Liver (tissue), 9 donors: Measurements from ENCODE around the gene TSHZ2. TPM values are rescaled to one million over a fixed set of nuclear protein-coding genes. Genes with fewer than 3 reads are reported as not detected.

ENCODE experiments used
- DNase-seq: peaks from one replicate; pipeline ENCODE4 v3.0.0-alpha.2; 2017; ENCODE audit warnings: low spot score
- H3K27ac ChIP-seq, 2 donors: one replicate each; pipeline ENCODE4 v1.7.0; 2013; ENCODE audit warnings: inconsistent platforms in 2 of 2, low read length in 2 of 2, control low read depth in 1 of 2, low read depth in 1 of 2, mild to moderate bottlenecking in 1 of 2
- H3K27me3 ChIP-seq, 4 donors: one replicate each; pipeline versions ENCODE4 v1.6.1 to v1.7.0; 2013; ENCODE audit warnings: low read length in 3 of 4, inconsistent platforms in 1 of 4, mild to moderate bottlenecking in 1 of 4, moderate library complexity in 1 of 4; ENCODE audit not compliant: control insufficient read depth in 4 of 4, insufficient read depth in 4 of 4
- H3K36me3 ChIP-seq, 4 donors: one replicate each; pipeline versions ENCODE4 v1.6.1 to v1.7.0; 2013; ENCODE audit warnings: low read length in 3 of 4, mild to moderate bottlenecking in 3 of 4, low read depth in 1 of 4, moderate library complexity in 1 of 4; ENCODE audit not compliant: control insufficient read depth in 4 of 4, insufficient read depth in 3 of 4
- H3K4me1 ChIP-seq, 4 donors: one replicate each; pipeline versions ENCODE4 v1.6.1 to v1.7.0; 2013; ENCODE audit warnings: low read length in 3 of 4, mild to moderate bottlenecking in 3 of 4, moderate library complexity in 1 of 4; ENCODE audit not compliant: control insufficient read depth in 4 of 4, insufficient read depth in 4 of 4
- H3K4me3 ChIP-seq, 3 donors: one replicate each; pipeline versions ENCODE4 v1.6.1 to v1.7.0; 2013; ENCODE audit warnings: low read length in 3 of 3, control low read depth in 1 of 3, low read depth in 1 of 3, mild to moderate bottlenecking in 1 of 3
- H3K9ac ChIP-seq, 2 donors: one replicate each; pipeline ENCODE4 v1.7.0; 2013; ENCODE audit warnings: low read length in 2 of 2, mild to moderate bottlenecking in 2 of 2, moderate library complexity in 2 of 2, control low read depth in 1 of 2, low read depth in 1 of 2
- H3K9me3 ChIP-seq, 4 donors: one replicate each; pipeline versions ENCODE4 v1.6.1 to v1.7.0; 2013; ENCODE audit warnings: low read length in 3 of 4; ENCODE audit not compliant: control insufficient read depth in 4 of 4
- EGR1 ChIP-seq, 2 donors: IDR thresholded peaks; 2 replicates each; pipeline ENCODE4 v1.6.1; 2016 to 2018; ENCODE audit warnings: antibody characterized with exemption in 2 of 2, low read depth in 2 of 2
- FOXA1 ChIP-seq: IDR thresholded peaks from 2 replicates; pipeline ENCODE4 v1.6.1; 2016; ENCODE audit warnings: antibody characterized with exemption
- GABPA ChIP-seq, 2 donors: IDR thresholded peaks in 1 of 2; conservative IDR thresholded peaks in 1 of 2; 2 replicates each; pipeline ENCODE4 v1.6.1; 2016; ENCODE audit warnings: antibody characterized with exemption in 2 of 2, mild to moderate bottlenecking in 1 of 2, moderate library complexity in 1 of 2
- HNF4A ChIP-seq, 2 donors: conservative IDR thresholded peaks; 2 replicates each; pipeline ENCODE4 v1.6.1; 2016; ENCODE audit warnings: antibody characterized with exemption in 2 of 2, mild to moderate bottlenecking in 2 of 2
- HNF4G ChIP-seq: IDR thresholded peaks from 2 replicates; pipeline ENCODE4 v1.6.1; 2016; ENCODE audit warnings: antibody characterized with exemption
- RAD21 ChIP-seq, 2 donors: IDR thresholded peaks; 2 replicates each; pipeline ENCODE4 v1.6.1; 2016; ENCODE audit warnings: antibody characterized with exemption in 2 of 2, mild to moderate bottlenecking in 2 of 2
- RXRA ChIP-seq, 2 donors: IDR thresholded peaks; 2 replicates each; pipeline ENCODE4 v1.6.1; 2017 to 2018; ENCODE audit warnings: antibody characterized with exemption in 2 of 2, mild to moderate bottlenecking in 1 of 2
- SP1 ChIP-seq: IDR thresholded peaks from 2 replicates; pipeline ENCODE4 v1.6.1; 2018; ENCODE audit warnings: antibody characterized with exemption, mild to moderate bottlenecking
- TAF1 ChIP-seq: conservative IDR thresholded peaks from 2 replicates; pipeline ENCODE4 v1.6.1; 2016; ENCODE audit warnings: antibody characterized with exemption, mild to moderate bottlenecking
- YY1 ChIP-seq: IDR thresholded peaks from 2 replicates; pipeline ENCODE4 v1.6.1; 2016; ENCODE audit warnings: antibody characterized with exemption, mild to moderate bottlenecking
- WGBS: extraction: QIAGEN DNeasy Blood & Tissue Kit; methylation state at CpG from one replicate; pipeline ENCODE4 v1.1.7; 2013; 5-methylcytosine and 5-hydroxymethylcytosine counted together
- polyA plus RNA-seq, 2 donors: library from polyadenylated mRNA; stranded (reverse) in 1 of 2; unstranded in 1 of 2; fragments of 200-250 nt in 1 of 2; fragments of >200 nt in 1 of 2; fragmentation: Nextera tagmentation in 1 of 2; extraction: Ambion mirVana in 1 of 2; gene quantifications; one replicate each; pipeline versions ENCODE4 v1.2.1 to v1.2.3, GENCODE V29; 2013 to 2015
- total RNA-seq, 2 donors: library from RNA; depleted of rRNA; stranded (reverse); fragments of >200 nt; gene quantifications; one replicate each; pipeline ENCODE4 v1.2.3, GENCODE V29; 2014
- TF ChIP-seq, protein P1 (sequence below): IDR thresholded peaks from 2 replicates; pipeline ENCODE4 v1.6.1; 2016; ENCODE audit warnings: antibody characterized with exemption
- TF ChIP-seq, protein P2 (sequence below): IDR thresholded peaks from 2 replicates; pipeline ENCODE4 v1.6.1; 2016; ENCODE audit warnings: antibody characterized with exemption
- TF ChIP-seq, protein P3 (sequence below): IDR thresholded peaks from 2 replicates; pipeline ENCODE4 v1.6.1; 2016; ENCODE audit warnings: antibody characterized with exemption
- TF ChIP-seq, protein P4 (sequence below): fragments of 150-350 bp; IDR thresholded peaks from 2 replicates; pipeline ENCODE4 v1.5.1; 2017; ENCODE audit warnings: improper control_type of control experiment, low read depth, low read length; ENCODE audit not compliant: missing input control
- donor health status: healthy.
- donor health status: healthy.
- donor health status: healthy.
- donor health status: healthy.
- donor health status: healthy.

The TSHZ2 gene
- total and polyA plus RNA-seq, 4 donors = 2.9 to 11.3 (median 7.8) TPM

DNA sequence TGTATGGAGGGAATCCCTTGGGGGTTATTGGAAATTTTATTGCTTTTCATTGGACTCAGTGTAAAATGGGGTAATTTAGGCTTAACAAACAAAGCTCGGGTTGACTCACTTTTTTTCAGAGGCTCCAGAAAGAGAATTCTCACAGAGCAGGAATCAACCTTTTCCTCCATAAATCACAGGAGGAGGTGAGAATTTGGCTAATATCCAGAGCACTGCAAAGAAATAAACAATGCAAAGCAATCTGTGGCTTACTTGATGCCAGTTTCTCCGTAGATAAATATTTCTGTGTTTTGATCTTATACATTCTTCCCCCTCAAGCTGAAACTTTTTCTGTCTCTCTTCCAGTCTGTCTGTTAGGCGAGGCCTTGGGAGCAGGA, 176.6 kb downstream of the TSHZ2 start:
- Histone ChIP-seq H3K9ac (no peak overlapping the region), H3K4me1 (no peaks in the 10 kb centered on the region), H3K27me3 (no peaks in the 10 kb centered on the region), H3K36me3 (no peaks in the 10 kb centered on the region), H3K4me3 (no peak overlapping the region), H3K27ac (no peak overlapping the region), H3K9me3 (no peaks in the 10 kb centered on the region)
- TF ChIP-seq TAF1 = no peak
- no peak for TF ChIP-seq EGR1 (IDR thresholded peaks at IDR 0.05; ENCODE audit: low read depth in 2 of 2)
- TF ChIP-seq, protein P1, sequence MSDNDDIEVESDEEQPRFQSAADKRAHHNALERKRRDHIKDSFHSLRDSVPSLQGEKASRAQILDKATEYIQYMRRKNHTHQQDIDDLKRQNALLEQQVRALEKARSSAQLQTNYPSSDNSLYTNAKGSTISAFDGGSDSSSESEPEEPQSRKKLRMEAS = no peak
- no peak for TF ChIP-seq YY1
- TF ChIP-seq RAD21 (IDR thresholded peaks at IDR 0.05) = no peak
- no peak for TF ChIP-seq RXRA (IDR thresholded peaks at IDR 0.05)
- TF ChIP-seq, protein P2, sequence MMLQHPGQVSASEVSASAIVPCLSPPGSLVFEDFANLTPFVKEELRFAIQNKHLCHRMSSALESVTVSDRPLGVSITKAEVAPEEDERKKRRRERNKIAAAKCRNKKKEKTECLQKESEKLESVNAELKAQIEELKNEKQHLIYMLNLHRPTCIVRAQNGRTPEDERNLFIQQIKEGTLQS = no peak
- no peak for DNase-seq
- 68% methylated on average over 3 of the region's 3 CpGs for WGBS

DNA sequence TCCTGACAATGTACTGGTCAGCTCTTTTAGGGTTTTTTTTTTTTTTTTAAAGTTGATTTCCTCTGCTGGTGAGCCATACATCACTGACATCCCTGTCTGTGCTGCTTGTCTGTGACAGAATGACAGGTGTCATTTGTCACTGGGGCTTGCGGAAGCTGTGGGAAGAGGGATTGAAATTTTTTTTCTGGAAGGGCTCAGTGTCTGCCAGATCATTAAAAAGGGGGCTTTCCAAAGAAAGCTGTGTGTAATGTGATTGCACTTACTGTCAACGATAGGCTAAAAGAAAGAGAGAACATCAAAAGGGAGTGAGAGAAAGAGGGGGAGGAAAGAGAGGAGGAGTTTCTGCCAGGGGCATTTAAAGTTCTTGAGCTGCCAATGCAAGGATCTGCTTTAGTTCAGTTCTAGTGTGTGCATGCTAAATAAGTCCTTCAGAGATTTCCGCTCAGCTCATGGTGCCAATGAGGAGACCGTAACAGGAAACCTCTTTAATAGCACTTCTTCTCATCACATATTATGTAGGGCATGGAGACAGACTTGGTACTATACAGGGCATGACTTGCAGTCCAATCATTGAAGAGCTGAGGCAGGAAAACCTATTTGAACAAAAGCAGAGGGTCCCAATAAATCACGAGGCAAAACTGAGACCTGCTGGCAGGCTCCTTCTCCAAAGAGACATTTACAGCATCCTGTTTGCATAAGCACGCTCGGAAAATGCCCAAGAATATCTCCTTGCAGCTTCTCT, 177.2 kb downstream of the TSHZ2 start:
- Histone ChIP-seq H3K4me3 (no peak overlapping the region), H3K4me1 (no peaks in the 10 kb centered on the region), H3K36me3 (no peaks in the 10 kb centered on the region), H3K27ac (no peak overlapping the region), H3K9ac (no peak overlapping the region), H3K27me3 (no peaks in the 10 kb centered on the region), H3K9me3 (no peaks in the 10 kb centered on the region)
- WGBS = 64% methylated on average over 7 of the region's 7 CpGs
- no peak for DNase-seq
- no peak for TF ChIP-seq EGR1 (IDR thresholded peaks at IDR 0.05; ENCODE audit: low read depth in 2 of 2)
- no peak for TF ChIP-seq HNF4A (conservative IDR thresholded peaks at IDR 0.05)
- TF ChIP-seq, protein P3, sequence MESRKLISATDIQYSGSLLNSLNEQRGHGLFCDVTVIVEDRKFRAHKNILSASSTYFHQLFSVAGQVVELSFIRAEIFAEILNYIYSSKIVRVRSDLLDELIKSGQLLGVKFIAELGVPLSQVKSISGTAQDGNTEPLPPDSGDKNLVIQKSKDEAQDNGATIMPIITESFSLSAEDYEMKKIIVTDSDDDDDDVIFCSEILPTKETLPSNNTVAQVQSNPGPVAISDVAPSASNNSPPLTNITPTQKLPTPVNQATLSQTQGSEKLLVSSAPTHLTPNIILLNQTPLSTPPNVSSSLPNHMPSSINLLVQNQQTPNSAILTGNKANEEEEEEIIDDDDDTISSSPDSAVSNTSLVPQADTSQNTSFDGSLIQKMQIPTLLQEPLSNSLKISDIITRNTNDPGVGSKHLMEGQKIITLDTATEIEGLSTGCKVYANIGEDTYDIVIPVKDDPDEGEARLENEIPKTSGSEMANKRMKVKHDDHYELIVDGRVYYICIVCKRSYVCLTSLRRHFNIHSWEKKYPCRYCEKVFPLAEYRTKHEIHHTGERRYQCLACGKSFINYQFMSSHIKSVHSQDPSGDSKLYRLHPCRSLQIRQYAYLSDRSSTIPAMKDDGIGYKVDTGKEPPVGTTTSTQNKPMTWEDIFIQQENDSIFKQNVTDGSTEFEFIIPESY = no peak
- TF ChIP-seq HNF4G = no peak
- TF ChIP-seq, protein P1 = no peak
- no peak for TF ChIP-seq FOXA1
- no peak for TF ChIP-seq YY1
- no peak for TF ChIP-seq SP1
- no peak for TF ChIP-seq TAF1
- TF ChIP-seq GABPA (IDR thresholded peaks at IDR 0.05 in 1 of 2, conservative IDR thresholded peaks at IDR 0.05 in 1 of 2) = no peak
- TF ChIP-seq, protein P4, sequence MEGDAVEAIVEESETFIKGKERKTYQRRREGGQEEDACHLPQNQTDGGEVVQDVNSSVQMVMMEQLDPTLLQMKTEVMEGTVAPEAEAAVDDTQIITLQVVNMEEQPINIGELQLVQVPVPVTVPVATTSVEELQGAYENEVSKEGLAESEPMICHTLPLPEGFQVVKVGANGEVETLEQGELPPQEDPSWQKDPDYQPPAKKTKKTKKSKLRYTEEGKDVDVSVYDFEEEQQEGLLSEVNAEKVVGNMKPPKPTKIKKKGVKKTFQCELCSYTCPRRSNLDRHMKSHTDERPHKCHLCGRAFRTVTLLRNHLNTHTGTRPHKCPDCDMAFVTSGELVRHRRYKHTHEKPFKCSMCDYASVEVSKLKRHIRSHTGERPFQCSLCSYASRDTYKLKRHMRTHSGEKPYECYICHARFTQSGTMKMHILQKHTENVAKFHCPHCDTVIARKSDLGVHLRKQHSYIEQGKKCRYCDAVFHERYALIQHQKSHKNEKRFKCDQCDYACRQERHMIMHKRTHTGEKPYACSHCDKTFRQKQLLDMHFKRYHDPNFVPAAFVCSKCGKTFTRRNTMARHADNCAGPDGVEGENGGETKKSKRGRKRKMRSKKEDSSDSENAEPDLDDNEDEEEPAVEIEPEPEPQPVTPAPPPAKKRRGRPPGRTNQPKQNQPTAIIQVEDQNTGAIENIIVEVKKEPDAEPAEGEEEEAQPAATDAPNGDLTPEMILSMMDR = no peak
